HG03354 (cell line): ENCODE results near the gene FN3K.

ENCODE experiments used
- ATAC-seq: cut with Tn5 transposase; IDR thresholded peaks from one replicate; pipeline ENCODE4 v1.9.1; 2021; ENCODE audit warnings: mild to moderate bottlenecking; ENCODE audit not compliant: unreplicated experiment, poor library complexity, severe bottlenecking

The FN3K gene

GRCh38 chr17:82734987-82735866, at the start of gene FN3K:
Gene FN3K, plus strand, starts transcription at chr17:82735615. Its CDS starts 22 bp downstream, at chr17:82735637.
- ATAC-seq, result no peak

GRCh38 chr17:82686366-82687324, 48.8 kb upstream of the FN3K start:
- no peak for ATAC-seq

GRCh38 chr17:82687375-82687861, 48.0 kb upstream of the FN3K start:
- ATAC-seq, result no peak

GRCh38 chr17:82687871-82688270, 47.5 kb upstream of the FN3K start:
- ATAC-seq, result no peak

- no peak for ATAC-seq
These were observed 46.3 kb upstream of the FN3K start for GRCh38 chr17:82689077-82689476.

GRCh38 chr17:82690786-82691489, 44.5 kb upstream of the FN3K start:
- no peak for ATAC-seq

GRCh38 chr17:82691714-82692113, 43.7 kb upstream of the FN3K start:
- ATAC-seq, result no peak

- no peak for ATAC-seq
These were observed 43.1 kb upstream of the FN3K start for GRCh38 chr17:82692268-82692667.

GRCh38 chr17:82693168-82693867, 42.1 kb upstream of the FN3K start:
- ATAC-seq, result no peak

- ATAC-seq, result no peak
These were observed 40.8 kb upstream of the FN3K start for GRCh38 chr17:82694647-82695046.

GRCh38 chr17:82696259-82696658, 39.2 kb upstream of the FN3K start:
- no peak for ATAC-seq

GRCh38 chr17:82696916-82697807, 38.3 kb upstream of the FN3K start:
- no peak for ATAC-seq

- no peak for ATAC-seq
These were observed 37.7 kb upstream of the FN3K start for GRCh38 chr17:82697808-82698064.

GRCh38 chr17:82698065-82698973, 37.1 kb upstream of the FN3K start, which contains the start of gene RAB40B:
Gene RAB40B, minus strand, starts transcription at chr17:82698698. Its CDS starts 102 bp downstream, at chr17:82698596.
- peak; percentile 97 for ATAC-seq

GRCh38 chr17:82698974-82699442, 36.4 kb upstream of the FN3K start:
- ATAC-seq, result no peak

GRCh38 chr17:82699551-82699950, 35.9 kb upstream of the FN3K start:
- ATAC-seq, result no peak

GRCh38 chr17:82702231-82702927, 33.0 kb upstream of the FN3K start:
- ATAC-seq, result no peak
